Measurements from ENCODE around the gene MRPS11.

GRCh38 chr15:88490036-88490435 is 22.5 kb downstream of the MRPS11 start:
- TF ChIP-seq EZH2 (IDR thresholded peaks at IDR 0.05; ENCODE audit: borderline replicate concordance, control insufficient read depth, low read depth, low read length), result no peak
- TF ChIP-seq CTCF (IDR thresholded peaks at IDR 0.05 in 2 of 3, conservative IDR thresholded peaks at IDR 0.05 in 1 of 3; ENCODE audit: control insufficient read depth in 2 of 3, extremely low read depth in 1 of 3, insufficient read depth in 1 of 3, low read depth in 3 of 3, low read length in 3 of 3), result no peak
- TF ChIP-seq POLR2A (IDR thresholded peaks at IDR 0.05; ENCODE audit: low read depth, low read length), result no peak
- TF ChIP-seq MTA2 (IDR thresholded peaks at IDR 0.05; ENCODE audit: low read depth), result no peak
- TF ChIP-seq POLR2AphosphoS5 (IDR thresholded peaks at IDR 0.05; ENCODE audit: low read length), result no peak
- TF ChIP-seq RCOR1 (conservative IDR thresholded peaks at IDR 0.05; ENCODE audit: low read depth, low read length), result no peak
- TF ChIP-seq YBX1 (IDR thresholded peaks at IDR 0.05), result no peak
- TF ChIP-seq EGR1 (IDR thresholded peaks at IDR 0.05; ENCODE audit: borderline replicate concordance in 1 of 2, low read depth in 2 of 2, low read length in 2 of 2), result no peak
